ENCODE measurements around the gene ERBB2.
"Not testable (repeated sequence)": the region's sequence is repeated elsewhere in the genome, so short reads cannot be mapped to it uniquely, and the experiment has no call there.

The ERBB2 gene

DNA sequence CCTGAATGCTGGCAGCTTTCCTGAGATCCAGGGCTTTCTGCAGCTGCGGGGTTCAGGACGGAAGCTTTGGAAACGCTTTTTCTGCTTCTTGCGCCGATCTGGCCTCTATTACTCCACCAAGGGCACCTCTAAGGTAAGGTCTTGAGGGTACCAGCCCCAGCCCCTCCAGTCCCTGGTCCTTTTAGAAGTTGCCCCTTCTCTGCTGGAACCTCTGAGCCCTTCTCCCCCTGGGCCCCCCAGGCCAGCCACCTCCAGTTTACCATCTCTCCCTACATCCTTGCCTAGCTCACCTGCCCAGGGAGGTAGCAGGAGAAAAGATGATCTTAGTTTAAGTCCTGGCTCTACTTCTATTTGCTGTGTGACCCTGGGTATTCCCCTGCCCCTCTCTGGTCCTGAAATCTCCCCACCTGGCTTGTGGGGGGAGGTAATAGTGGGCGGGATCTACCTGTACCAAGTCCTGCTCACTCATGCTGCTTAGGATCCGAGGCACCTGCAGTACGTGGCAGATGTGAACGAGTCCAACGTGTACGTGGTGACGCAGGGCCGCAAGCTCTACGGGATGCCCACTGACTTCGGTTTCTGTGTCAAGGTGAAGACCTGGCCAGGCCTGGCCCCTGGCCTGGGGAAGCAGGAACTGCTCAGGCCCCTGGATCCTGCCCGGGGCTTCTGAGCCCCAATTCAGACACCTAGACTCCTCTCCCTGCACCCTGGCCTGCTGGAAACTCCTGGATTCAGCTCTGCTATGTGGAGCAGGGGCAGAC is 44.4 kb downstream of the ERBB2 start:
- TF ChIP-seq JUND (IDR thresholded peaks at IDR 0.05; ENCODE audit: low read depth) = no peak
- in situ Hi-C loops (cut with HindIII; ENCODE audit: low pct_unique_long_range_greater_than_20kb, low sequenced_read_pairs) = no loop called here
- DNase-seq (ENCODE audit: low read depth in 1 of 2, low spot score in 1 of 2) = no peak

- no peak for DNase-seq (ENCODE audit: low read depth in 1 of 2, low spot score in 1 of 2)
- no peak for TF ChIP-seq JUND (IDR thresholded peaks at IDR 0.05; ENCODE audit: low read depth)
- in situ Hi-C loops (cut with HindIII; ENCODE audit: low pct_unique_long_range_greater_than_20kb, low sequenced_read_pairs) = no loop called here
These were observed 45.0 kb downstream of the ERBB2 start for GRCh38 chr17:39744836-39745215.

- no peak for TF ChIP-seq JUND (IDR thresholded peaks at IDR 0.05; ENCODE audit: low read depth)
- in situ Hi-C loops (cut with HindIII; ENCODE audit: low pct_unique_long_range_greater_than_20kb, low sequenced_read_pairs) = no loop called here
- DNase-seq (ENCODE audit: low read depth in 1 of 2, low spot score in 1 of 2) = no peak
These were observed 45.7 kb downstream of the ERBB2 start for GRCh38 chr17:39745335-39746144.

- in situ Hi-C loops (cut with HindIII; ENCODE audit: low pct_unique_long_range_greater_than_20kb, low sequenced_read_pairs) = no loop called here
- TF ChIP-seq JUND (IDR thresholded peaks at IDR 0.05; ENCODE audit: low read depth) = no peak
- DNase-seq (ENCODE audit: low read depth in 1 of 2, low spot score in 1 of 2) = no peak
These were observed 46.2 kb downstream of the ERBB2 start for GRCh38 chr17:39746145-39746461.

GRCh38 chr17:39747745-39748144 is 47.9 kb downstream of the ERBB2 start:
- TF ChIP-seq JUND (IDR thresholded peaks at IDR 0.05; ENCODE audit: low read depth) = no peak
- in situ Hi-C loops (cut with HindIII; ENCODE audit: low pct_unique_long_range_greater_than_20kb, low sequenced_read_pairs) = no loop called here
- no peak for DNase-seq (ENCODE audit: low read depth in 1 of 2, low spot score in 1 of 2)

DNA sequence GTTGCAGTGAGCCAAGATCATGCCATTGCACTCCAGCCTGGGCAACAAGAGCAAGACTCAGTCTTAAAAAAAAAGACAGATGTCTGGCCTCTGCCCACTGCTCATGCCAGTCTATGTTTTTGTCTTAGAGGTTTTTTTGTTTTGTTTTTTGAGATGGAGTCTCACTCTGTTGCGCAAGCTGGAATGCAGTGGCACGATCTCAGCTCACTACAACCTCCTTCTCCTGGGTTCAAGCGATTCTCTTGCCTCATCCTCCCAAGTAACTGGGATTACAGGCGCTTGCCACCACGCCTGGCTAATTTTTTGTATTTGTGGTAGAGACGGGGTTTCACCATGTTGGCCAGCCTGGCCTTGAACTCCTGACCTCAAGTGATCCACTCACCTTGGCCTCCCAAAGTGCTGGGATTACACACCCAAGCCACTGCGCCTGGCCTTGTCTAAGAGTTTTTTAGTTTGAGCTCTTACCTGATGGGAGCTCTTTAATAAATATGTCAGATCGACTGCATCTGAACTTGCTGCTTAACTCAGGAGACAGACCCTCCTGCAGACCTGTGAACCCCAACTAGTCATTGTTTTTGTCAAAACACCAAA is 48.7 kb downstream of the ERBB2 start:
- DNase-seq (ENCODE audit: low read depth in 1 of 2, low spot score in 1 of 2); in situ Hi-C loops (cut with HindIII; ENCODE audit: low pct_unique_long_range_greater_than_20kb, low sequenced_read_pairs): not testable (repeated sequence)

DNA sequence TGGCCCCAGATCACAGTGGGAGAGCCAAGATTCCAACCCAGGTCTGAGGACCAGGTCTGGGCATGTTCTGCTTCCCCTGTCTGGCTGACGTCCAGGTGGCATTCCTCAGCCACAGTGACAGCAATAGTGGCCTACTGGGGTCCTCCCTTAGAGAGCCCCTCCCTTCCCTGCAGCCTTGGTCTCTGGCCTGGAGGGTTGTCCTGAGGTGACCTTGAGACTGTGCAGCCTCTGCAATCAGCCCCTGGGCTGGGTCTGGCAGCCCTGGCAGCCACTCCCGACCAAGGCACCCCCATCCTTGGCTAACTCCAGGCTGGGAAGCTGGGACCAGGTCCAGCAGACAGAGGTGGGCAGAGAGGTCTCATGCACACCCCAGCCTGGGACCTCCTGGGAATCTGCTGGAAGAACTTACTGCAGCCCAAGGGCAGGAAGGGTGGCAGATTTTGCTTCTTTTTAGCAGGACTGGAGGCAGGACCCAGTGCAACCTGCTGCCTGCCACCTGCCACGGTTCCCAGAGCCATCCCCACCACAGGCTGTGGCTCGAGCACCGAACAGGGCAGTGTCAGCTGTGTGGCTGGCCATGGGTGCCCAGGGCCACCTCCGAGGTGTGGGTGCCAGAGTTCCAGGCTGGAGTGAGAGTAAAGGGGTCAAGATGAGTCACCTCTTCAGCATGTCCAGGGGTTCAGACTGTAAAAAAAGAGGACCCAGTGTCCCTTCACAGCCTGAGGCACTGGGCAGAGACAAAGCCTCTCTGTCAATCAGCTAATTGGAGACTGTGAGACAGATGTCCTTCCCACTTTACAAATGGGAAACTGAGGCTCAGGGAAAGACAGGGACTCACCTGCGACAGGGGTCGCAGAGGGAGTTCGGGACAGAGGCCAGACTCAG is 50.5 kb downstream of the ERBB2 start:
- no peak for TF ChIP-seq JUND (IDR thresholded peaks at IDR 0.05; ENCODE audit: low read depth)
- DNase-seq (ENCODE audit: low read depth in 1 of 2, low spot score in 1 of 2) = peak in 1 of 2 experiments; percentile 60
- in situ Hi-C loops (cut with HindIII; ENCODE audit: low pct_unique_long_range_greater_than_20kb, low sequenced_read_pairs) = no loop called here

DNA sequence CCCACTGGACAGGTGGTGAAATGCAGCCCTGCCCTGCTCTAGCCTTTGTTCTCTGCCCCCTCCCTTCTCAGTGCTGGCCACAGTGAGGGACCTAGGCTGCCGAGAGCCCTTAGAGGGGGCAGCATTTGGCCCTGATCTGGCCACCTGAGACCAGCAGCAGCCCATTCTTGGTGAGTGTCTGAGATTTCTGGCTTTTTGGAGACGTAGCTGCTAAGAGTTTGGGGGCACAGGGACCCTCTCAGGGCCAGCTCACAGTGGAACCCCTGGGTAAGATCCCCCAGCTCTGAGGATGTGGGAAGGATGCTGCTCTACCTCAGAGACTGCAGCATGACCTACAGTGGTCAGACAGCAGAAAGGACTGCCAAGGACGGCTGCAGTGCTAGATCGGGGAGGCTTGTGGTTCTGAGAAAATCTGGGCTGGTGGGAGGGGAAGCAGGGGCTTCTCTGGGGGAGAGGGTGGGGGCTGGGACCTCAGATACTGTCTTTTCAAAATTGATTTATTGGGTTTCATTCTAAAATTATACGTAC is 51.2 kb downstream of the ERBB2 start:
- no peak for DNase-seq (ENCODE audit: low read depth in 1 of 2, low spot score in 1 of 2)
- in situ Hi-C loops (cut with HindIII; ENCODE audit: low pct_unique_long_range_greater_than_20kb, low sequenced_read_pairs) = no loop called here
- TF ChIP-seq JUND (IDR thresholded peaks at IDR 0.05; ENCODE audit: low read depth) = no peak

DNA sequence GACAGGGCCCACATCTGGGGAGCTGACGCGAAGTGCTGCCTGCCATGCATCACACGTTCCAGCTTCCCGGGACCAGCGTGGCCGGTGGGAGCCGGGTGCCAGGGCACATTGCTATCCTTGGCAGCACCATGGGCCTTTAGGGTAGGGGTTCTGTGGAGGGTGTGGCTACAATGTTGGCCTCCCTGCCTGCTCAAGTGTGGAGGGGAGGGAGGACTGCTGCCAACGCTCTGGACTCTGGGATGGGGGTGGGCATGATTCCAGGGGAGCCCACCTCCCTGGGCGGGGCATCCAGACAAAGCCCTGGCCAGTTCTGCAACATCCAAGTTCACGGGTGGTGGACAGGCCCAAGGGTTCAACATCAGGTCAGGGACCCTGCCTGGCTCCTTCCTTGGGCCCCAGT is 51.8 kb downstream of the ERBB2 start:
- DNase-seq (ENCODE audit: low read depth in 1 of 2, low spot score in 1 of 2) = no peak
- in situ Hi-C loops (cut with HindIII; ENCODE audit: low pct_unique_long_range_greater_than_20kb, low sequenced_read_pairs) = no loop called here
- TF ChIP-seq JUND (IDR thresholded peaks at IDR 0.05; ENCODE audit: low read depth) = no peak

- no peak for DNase-seq (ENCODE audit: low read depth in 1 of 2, low spot score in 1 of 2)
- in situ Hi-C loops (cut with HindIII; ENCODE audit: low pct_unique_long_range_greater_than_20kb, low sequenced_read_pairs) = no loop called here
- TF ChIP-seq JUND (IDR thresholded peaks at IDR 0.05; ENCODE audit: low read depth) = no peak
These were observed 52.5 kb downstream of the ERBB2 start for GRCh38 chr17:39752241-39752881.

DNA sequence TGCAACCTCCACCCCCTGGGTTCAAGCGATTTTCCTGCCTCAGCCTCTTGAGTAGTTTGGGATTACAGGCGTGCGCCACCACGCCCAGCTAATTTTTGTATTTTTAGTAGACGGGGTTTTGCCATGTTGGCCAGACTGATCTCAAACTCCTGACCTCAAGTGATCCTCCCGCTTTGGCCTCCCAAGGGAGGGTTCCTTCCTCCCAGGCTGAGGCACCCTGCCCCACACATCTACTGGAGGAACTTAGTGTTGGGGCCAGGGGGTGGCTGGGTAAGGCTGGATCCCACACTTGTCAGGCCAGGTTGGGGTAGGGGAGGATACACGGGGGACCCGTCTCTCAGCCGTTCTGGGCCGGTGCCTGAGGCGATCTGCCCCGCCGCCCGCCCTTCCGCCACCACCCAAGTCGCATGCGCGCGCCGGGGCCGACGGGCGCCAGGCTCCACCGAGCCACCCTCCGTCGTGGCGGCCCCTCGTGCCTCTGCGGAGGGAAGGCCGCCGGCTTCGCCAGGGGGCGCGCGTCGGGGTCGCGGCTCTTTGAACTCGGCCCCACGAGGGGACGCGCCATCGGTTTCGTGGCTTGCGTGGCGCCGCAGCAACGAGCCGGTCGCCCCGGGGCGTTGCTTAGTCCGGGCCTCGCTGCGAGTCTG is 53.8 kb downstream of the ERBB2 start:
- peak in 1 of 2 experiments; percentile 64 for DNase-seq (ENCODE audit: low read depth in 1 of 2, low spot score in 1 of 2)
- in situ Hi-C loops (cut with HindIII; ENCODE audit: low pct_unique_long_range_greater_than_20kb, low sequenced_read_pairs) = no loop called here
- no peak for TF ChIP-seq JUND (IDR thresholded peaks at IDR 0.05; ENCODE audit: low read depth)
